ENCODE results near the gene CNTN4. TPM values are rescaled to one million over a fixed set of nuclear protein-coding genes. Genes with fewer than 3 reads are reported as not detected.
A peak's percentile ranks its signal among the peaks of the same experiment; 100 is the strongest.

The CNTN4 gene
- polyA plus RNA-seq, 4 donors: 0.27 to 6.5 (median 2.6) TPM; not detected in 1

- no peak for FAIRE-seq
- no peak overlapping the region for H3K4me3 ChIP-seq (ENCODE audit: low read depth in 1 of 3, low read length in 3 of 3)
- DNase-seq: no peak
- no peak overlapping the region for H3K27ac ChIP-seq (ENCODE audit: low read depth in 1 of 3, low read length in 2 of 3)
- H3K27me3 ChIP-seq (ENCODE audit: control insufficient read depth in 3 of 3, insufficient read depth in 3 of 3, low read length in 3 of 3): no peaks in the 10 kb centered on the region
- WGBS, 3 donors: 87 to 89% (median 89%) methylated on average over 2 of the region's 2 CpGs
- no peaks in the 10 kb centered on the region for H3K9me3 ChIP-seq (ENCODE audit: control insufficient read depth in 2 of 2, insufficient read depth in 1 of 2, low read depth in 1 of 2, low read length in 1 of 2)
- H3K4me1 ChIP-seq (ENCODE audit: control insufficient read depth in 3 of 3, insufficient read depth in 2 of 3, low read depth in 1 of 3, low read length in 2 of 3): no peaks in the 10 kb centered on the region
- H3K36me3 ChIP-seq (ENCODE audit: control insufficient read depth in 3 of 3, insufficient read depth in 2 of 3, low read depth in 1 of 3, low read length in 3 of 3): no peaks in the 10 kb centered on the region
Observed at GRCh38 chr3:2697589-2697988, 598.9 kb downstream of the CNTN4 start.

- 81 to 89% (median 82%) methylated on average over 3 of the region's 3 CpGs for WGBS, 3 donors
- no peaks in the 10 kb centered on the region for H3K36me3 ChIP-seq (ENCODE audit: control insufficient read depth in 3 of 3, insufficient read depth in 2 of 3, low read depth in 1 of 3, low read length in 3 of 3)
- DNase-seq (peak in 1 of 2 donors; percentile 60), FAIRE-seq (no peak)
- H3K27ac ChIP-seq (ENCODE audit: low read depth in 1 of 3, low read length in 2 of 3): no peak overlapping the region
- no peak overlapping the region for H3K4me3 ChIP-seq (ENCODE audit: low read depth in 1 of 3, low read length in 3 of 3)
- H3K9me3 ChIP-seq (ENCODE audit: control insufficient read depth in 2 of 2, insufficient read depth in 1 of 2, low read depth in 1 of 2, low read length in 1 of 2): no peaks in the 10 kb centered on the region
- no peaks in the 10 kb centered on the region for H3K4me1 ChIP-seq (ENCODE audit: control insufficient read depth in 3 of 3, insufficient read depth in 2 of 3, low read depth in 1 of 3, low read length in 2 of 3)
- no peaks in the 10 kb centered on the region for H3K27me3 ChIP-seq (ENCODE audit: control insufficient read depth in 3 of 3, insufficient read depth in 3 of 3, low read length in 3 of 3)
Observed at GRCh38 chr3:2701471-2701870, 602.8 kb downstream of the CNTN4 start.

GRCh38 chr3:2706144-2706835, 607.6 kb downstream of the CNTN4 start:
- no peak for DNase-seq
- H3K4me1 ChIP-seq (ENCODE audit: control insufficient read depth in 3 of 3, insufficient read depth in 2 of 3, low read depth in 1 of 3, low read length in 2 of 3): no peaks in the 10 kb centered on the region
- no peaks in the 10 kb centered on the region for H3K36me3 ChIP-seq (ENCODE audit: control insufficient read depth in 3 of 3, insufficient read depth in 2 of 3, low read depth in 1 of 3, low read length in 3 of 3)
- no peaks in the 10 kb centered on the region for H3K9me3 ChIP-seq (ENCODE audit: control insufficient read depth in 2 of 2, insufficient read depth in 1 of 2, low read depth in 1 of 2, low read length in 1 of 2)
- H3K4me3 ChIP-seq (ENCODE audit: low read depth in 1 of 3, low read length in 3 of 3): no peak overlapping the region
- no peaks in the 10 kb centered on the region for H3K27me3 ChIP-seq (ENCODE audit: control insufficient read depth in 3 of 3, insufficient read depth in 3 of 3, low read length in 3 of 3)
- no peak for FAIRE-seq
- 85 to 89% (median 88%) methylated on average over 5 of the region's 5 CpGs for WGBS, 3 donors
- no peak overlapping the region for H3K27ac ChIP-seq (ENCODE audit: low read depth in 1 of 3, low read length in 2 of 3)

GRCh38 chr3:2706836-2707210, 608.2 kb downstream of the CNTN4 start:
- no peak overlapping the region for H3K27ac ChIP-seq (ENCODE audit: low read depth in 1 of 3, low read length in 2 of 3)
- 89 to 94% (median 93%) methylated on average over 3 of the region's 3 CpGs for WGBS, 3 donors
- no peak overlapping the region for H3K4me3 ChIP-seq (ENCODE audit: low read depth in 1 of 3, low read length in 3 of 3)
- FAIRE-seq: no peak
- no peaks in the 10 kb centered on the region for H3K27me3 ChIP-seq (ENCODE audit: control insufficient read depth in 3 of 3, insufficient read depth in 3 of 3, low read length in 3 of 3)
- H3K36me3 ChIP-seq (ENCODE audit: control insufficient read depth in 3 of 3, insufficient read depth in 2 of 3, low read depth in 1 of 3, low read length in 3 of 3): no peaks in the 10 kb centered on the region
- H3K9me3 ChIP-seq (ENCODE audit: control insufficient read depth in 2 of 2, insufficient read depth in 1 of 2, low read depth in 1 of 2, low read length in 1 of 2): no peaks in the 10 kb centered on the region
- no peaks in the 10 kb centered on the region for H3K4me1 ChIP-seq (ENCODE audit: control insufficient read depth in 3 of 3, insufficient read depth in 2 of 3, low read depth in 1 of 3, low read length in 2 of 3)
- no peak for DNase-seq

GRCh38 chr3:2711081-2711480, 612.4 kb downstream of the CNTN4 start:
- H3K4me3 ChIP-seq (ENCODE audit: low read depth in 1 of 3, low read length in 3 of 3): no peak overlapping the region
- FAIRE-seq (no peak), DNase-seq (no peak)
- WGBS, 3 donors: 56 to 71% (median 68%) methylated on average over 3 of the region's 3 CpGs
- no peaks in the 10 kb centered on the region for H3K27me3 ChIP-seq (ENCODE audit: control insufficient read depth in 3 of 3, insufficient read depth in 3 of 3, low read length in 3 of 3)
- no peaks in the 10 kb centered on the region for H3K4me1 ChIP-seq (ENCODE audit: control insufficient read depth in 3 of 3, insufficient read depth in 2 of 3, low read depth in 1 of 3, low read length in 2 of 3)
- no peaks in the 10 kb centered on the region for H3K36me3 ChIP-seq (ENCODE audit: control insufficient read depth in 3 of 3, insufficient read depth in 2 of 3, low read depth in 1 of 3, low read length in 3 of 3)
- no peaks in the 10 kb centered on the region for H3K9me3 ChIP-seq (ENCODE audit: control insufficient read depth in 2 of 2, insufficient read depth in 1 of 2, low read depth in 1 of 2, low read length in 1 of 2)
- H3K27ac ChIP-seq (ENCODE audit: low read depth in 1 of 3, low read length in 2 of 3): no peak overlapping the region

DNA sequence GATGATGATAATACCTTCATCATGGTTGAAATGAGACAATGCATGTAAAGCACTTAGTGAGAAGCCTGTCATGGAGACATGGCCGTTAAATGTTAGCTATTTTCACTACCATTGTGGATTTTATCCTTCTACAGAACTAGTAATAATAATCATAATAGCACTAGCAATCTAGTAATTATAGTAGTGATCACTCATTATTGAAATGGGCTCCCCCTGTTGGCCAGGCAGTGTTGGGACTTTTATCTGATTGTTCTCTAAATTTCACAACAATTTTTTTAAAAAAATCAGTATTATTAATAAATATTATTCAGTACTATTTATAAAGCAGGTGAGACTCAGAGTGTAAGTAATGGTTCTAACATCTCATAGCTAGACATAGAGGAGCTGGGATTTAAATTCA, 615.3 kb downstream of the CNTN4 start:
- FAIRE-seq: no peak
- DNase-seq: no peak

DNA sequence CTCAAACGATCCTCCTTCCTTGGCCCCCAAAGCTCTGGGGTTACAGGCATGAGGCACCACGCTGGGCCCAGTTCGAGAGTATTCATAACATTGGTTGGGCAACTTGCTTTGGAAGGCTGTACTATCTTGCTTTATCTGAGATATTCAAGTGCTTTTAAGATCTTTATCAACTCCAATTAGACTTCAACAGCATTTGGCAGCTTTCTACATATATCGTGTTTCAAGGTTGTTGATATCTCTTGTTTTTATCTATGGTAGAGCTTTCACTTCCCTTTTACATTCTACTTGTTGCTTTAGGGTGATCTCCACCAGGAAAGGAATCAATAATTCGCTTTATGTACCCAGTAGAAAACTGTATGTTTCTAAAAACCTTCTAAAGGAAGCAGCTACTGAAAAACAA, 616.2 kb downstream of the CNTN4 start:
- no peak overlapping the region for H3K27ac ChIP-seq (ENCODE audit: low read depth in 1 of 3, low read length in 2 of 3)
- no peak overlapping the region for H3K4me3 ChIP-seq (ENCODE audit: low read depth in 1 of 3, low read length in 3 of 3)
- 54 to 73% (median 59%) methylated on average over 5 of the region's 5 CpGs for WGBS, 3 donors
- no peaks in the 10 kb centered on the region for H3K9me3 ChIP-seq (ENCODE audit: control insufficient read depth in 2 of 2, insufficient read depth in 1 of 2, low read depth in 1 of 2, low read length in 1 of 2)
- no peaks in the 10 kb centered on the region for H3K27me3 ChIP-seq (ENCODE audit: control insufficient read depth in 3 of 3, insufficient read depth in 3 of 3, low read length in 3 of 3)
- no peak for FAIRE-seq
- no peaks in the 10 kb centered on the region for H3K4me1 ChIP-seq (ENCODE audit: control insufficient read depth in 3 of 3, insufficient read depth in 2 of 3, low read depth in 1 of 3, low read length in 2 of 3)
- no peaks in the 10 kb centered on the region for H3K36me3 ChIP-seq (ENCODE audit: control insufficient read depth in 3 of 3, insufficient read depth in 2 of 3, low read depth in 1 of 3, low read length in 3 of 3)
- no peak for DNase-seq

More for the DNA sequence above, 615.3 kb downstream of the CNTN4 start:
- Histone ChIP-seq H3K36me3 (ENCODE audit: control insufficient read depth in 3 of 3, insufficient read depth in 2 of 3, low read depth in 1 of 3, low read length in 3 of 3) (no peaks in the 10 kb centered on the region), H3K4me3 (ENCODE audit: low read depth in 1 of 3, low read length in 3 of 3) (no peak overlapping the region), H3K9me3 (ENCODE audit: control insufficient read depth in 2 of 2, insufficient read depth in 1 of 2, low read depth in 1 of 2, low read length in 1 of 2) (no peaks in the 10 kb centered on the region), H3K4me1 (ENCODE audit: control insufficient read depth in 3 of 3, insufficient read depth in 2 of 3, low read depth in 1 of 3, low read length in 2 of 3) (no peaks in the 10 kb centered on the region), H3K27ac (ENCODE audit: low read depth in 1 of 3, low read length in 2 of 3) (no peak overlapping the region), H3K27me3 (ENCODE audit: control insufficient read depth in 3 of 3, insufficient read depth in 3 of 3, low read length in 3 of 3) (no peaks in the 10 kb centered on the region)
- WGBS, 3 donors: 50 to 82% (median 57%) methylated on average over 1 of the region's 1 CpG

DNA sequence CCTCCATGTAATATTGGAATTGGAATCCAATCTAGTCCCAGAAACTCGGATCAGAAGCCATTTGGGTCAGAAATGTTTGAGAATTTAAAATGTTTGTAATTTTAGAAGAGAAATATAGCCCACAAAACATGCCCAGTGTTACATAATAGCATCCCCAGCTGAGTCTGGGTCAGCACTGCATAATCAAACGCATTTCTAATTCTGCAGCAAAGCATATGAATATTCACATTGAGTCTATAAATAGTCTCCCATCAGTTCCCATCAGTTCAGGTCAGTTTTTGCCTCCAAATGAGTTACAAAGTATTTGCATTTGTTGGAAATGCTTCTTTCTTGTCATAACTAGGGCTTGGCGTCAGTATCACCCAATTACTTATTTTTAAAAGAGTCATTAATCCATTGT, 628.4 kb downstream of the CNTN4 start:
- no peak for FAIRE-seq
- no peaks in the 10 kb centered on the region for H3K27me3 ChIP-seq (ENCODE audit: control insufficient read depth in 3 of 3, insufficient read depth in 3 of 3, low read length in 3 of 3)
- H3K4me3 ChIP-seq (ENCODE audit: low read depth in 1 of 3, low read length in 3 of 3): no peak overlapping the region

More for the DNA sequence above, 628.4 kb downstream of the CNTN4 start:
- H3K36me3 ChIP-seq (ENCODE audit: control insufficient read depth in 3 of 3, insufficient read depth in 2 of 3, low read depth in 1 of 3, low read length in 3 of 3): no peaks in the 10 kb centered on the region
- H3K27ac ChIP-seq (ENCODE audit: low read depth in 1 of 3, low read length in 2 of 3): no peak overlapping the region
- H3K9me3 ChIP-seq (ENCODE audit: control insufficient read depth in 2 of 2, insufficient read depth in 1 of 2, low read depth in 1 of 2, low read length in 1 of 2): no peaks in the 10 kb centered on the region
- H3K4me1 ChIP-seq (ENCODE audit: control insufficient read depth in 3 of 3, insufficient read depth in 2 of 3, low read depth in 1 of 3, low read length in 2 of 3): peaks cover 0 to 7% (median 0%) of the 10 kb centered on the region in 3 donors
- DNase-seq: no peak
- 43 to 49% (median 49%) methylated on average over 3 of the region's 3 CpGs for WGBS, 3 donors
